Suprapubic skin (tissue), 4 donors: ENCODE data around the gene NAA80.

ENCODE experiments used
- CTCF ChIP-seq, 2 donors: fragments of 200-600 bp in 1 of 2; fragments of 450-650 bp in 1 of 2; sonication (generic) in 1 of 2; IDR thresholded peaks; one replicate each; pipeline ENCODE4 v1.5.1; 2016 to 2019; ENCODE audit warnings: antibody characterized with exemption in 2 of 2, mild to moderate bottlenecking in 1 of 2, moderate library complexity in 1 of 2
- EP300 ChIP-seq: sonication (generic); formaldehyde crosslinking; IDR thresholded peaks from one replicate; pipeline ENCODE4 v1.6.1; 2017; ENCODE audit warnings: antibody characterized with exemption
- POLR2A ChIP-seq, 2 donors: fragments of 450-650 bp; IDR thresholded peaks; one replicate each; pipeline ENCODE4 v1.6.1; 2017; ENCODE audit warnings: antibody characterized with exemption in 2 of 2, mild to moderate bottlenecking in 2 of 2, moderate library complexity in 2 of 2
- POLR2AphosphoS5 ChIP-seq, 3 donors: sonication (generic); formaldehyde crosslinking; IDR thresholded peaks; one replicate each; pipeline ENCODE4 v1.6.1; 2017; ENCODE audit warnings: antibody characterized with exemption in 3 of 3

- TF ChIP-seq POLR2A (IDR thresholded peaks at IDR 0.05) (no peak), CTCF (IDR thresholded peaks at IDR 0.05) (no peak), EP300 (no peak), POLR2AphosphoS5 (IDR thresholded peaks at IDR 0.05) (no peak)
Observed at GRCh38 chr3:50295553-50296431, 3.4 kb downstream of the NAA80 start.
